Neural cell (in vitro differentiated cells): ENCODE measurements around the gene COASY. TPM values are rescaled to one million over a fixed set of nuclear protein-coding genes. Genes with fewer than 3 reads are reported as not detected.

Experiments
- H2AFZ ChIP-seq: fragments of 200-600, 300-800 bp; sonication (generic), shearing (Covaris generic); 2 replicates; pipeline ENCODE4 v1.6.0; 2014; ENCODE audit warnings: low read depth, mild to moderate bottlenecking, antibody characterized with exemption, low read length, moderate library complexity
- H3F3A ChIP-seq: fragments of 200-600 bp; shearing (Covaris generic); 2 replicates; pipeline ENCODE4 v1.6.1; 2016; ENCODE audit warnings: mild to moderate bottlenecking, moderate library complexity, mixed read lengths, antibody characterized with exemption, low read length; ENCODE audit not compliant: insufficient read depth, poor library complexity, severe bottlenecking
- H3K27ac ChIP-seq: fragments of 200-600, 300-800 bp; sonication (generic), shearing (Covaris generic); 2 replicates; pipeline ENCODE4 v1.5.1; 2014; ENCODE audit warnings: mild to moderate bottlenecking, low read length, moderate library complexity
- H3K27me3 ChIP-seq: fragments of 300-800, 200-600 bp; sonication (generic), shearing (Covaris generic); 2 replicates; pipeline ENCODE4 v1.6.0; 2014; ENCODE audit warnings: mild to moderate bottlenecking, low read depth, low read length, moderate library complexity; ENCODE audit not compliant: insufficient read depth
- H3K36me3 ChIP-seq: fragments of 300-800, 200-600 bp; sonication (generic), shearing (Covaris generic); 2 replicates; pipeline ENCODE4 v1.5.1; 2014; ENCODE audit warnings: mild to moderate bottlenecking, antibody characterized with exemption, low read length, moderate library complexity; ENCODE audit not compliant: insufficient read depth
- H3K4me2 ChIP-seq: fragments of 300-800, 200-600 bp; sonication (generic), shearing (Covaris generic); 2 replicates; pipeline ENCODE4 v1.6.0; 2014; ENCODE audit warnings: mild to moderate bottlenecking, low read length
- H3K4me3 ChIP-seq: fragments of 300-800, 200-600 bp; sonication (generic), shearing (Covaris generic); 2 replicates; pipeline ENCODE4 v1.5.1; 2014; ENCODE audit warnings: mild to moderate bottlenecking, low read length, moderate library complexity
- H3K79me2 ChIP-seq: fragments of 200-600 bp; shearing (Covaris generic); replicated peaks from 2 replicates; pipeline ENCODE4 v1.6.0; 2014; ENCODE audit warnings: mild to moderate bottlenecking, low read length, moderate library complexity; ENCODE audit not compliant: insufficient read depth
- H3K9ac ChIP-seq: fragments of 300-800, 200-600 bp; sonication (generic), shearing (Covaris generic); 2 replicates; pipeline ENCODE4 v1.6.1; 2016; ENCODE audit warnings: mild to moderate bottlenecking, low read length, mixed read lengths
- H3K9me2 ChIP-seq: fragments of 200-600 bp; shearing (Covaris generic); 2 replicates; pipeline ENCODE4 v1.6.1; 2016; ENCODE audit warnings: mild to moderate bottlenecking, low read length, mixed read lengths; ENCODE audit not compliant: insufficient read depth
- H3K9me3 ChIP-seq: fragments of 200-600, 300-800 bp; sonication (generic), shearing (Covaris generic); 2 replicates; pipeline ENCODE4 v1.6.1; 2016; ENCODE audit warnings: mild to moderate bottlenecking, mixed run types, low read length, moderate library complexity, mixed read lengths
- H4K20me1 ChIP-seq: fragments of 200-600 bp; shearing (Covaris generic); 2 replicates; pipeline ENCODE4 v1.6.1; 2016; ENCODE audit warnings: mild to moderate bottlenecking, mixed run types; ENCODE audit not compliant: insufficient read depth
- CTCF ChIP-seq: fragments of 450-650 bp; IDR thresholded peaks from 2 replicates; pipeline ENCODE4 v1.5.1; 2014; ENCODE audit warnings: antibody characterized with exemption, mild to moderate bottlenecking, moderate library complexity; ENCODE audit not compliant: poor library complexity, severe bottlenecking
- EP300 ChIP-seq: fragments of 450-650 bp; conservative IDR thresholded peaks from 2 replicates; pipeline ENCODE4 v1.6.1; 2014; ENCODE audit warnings: antibody characterized with exemption, mild to moderate bottlenecking, moderate library complexity; ENCODE audit not compliant: poor library complexity, severe bottlenecking
- EZH2 ChIP-seq: fragments of 200-600, 300-800 bp; shearing (Covaris generic), sonication (generic); IDR thresholded peaks from 2 replicates; pipeline ENCODE4 v1.6.1; 2014; ENCODE audit warnings: antibody characterized with exemption, low read length, borderline replicate concordance, mild to moderate bottlenecking; ENCODE audit not compliant: insufficient read depth, poor library complexity, severe bottlenecking
- MXI1 ChIP-seq: fragments of 450-650 bp; conservative IDR thresholded peaks from 2 replicates; pipeline ENCODE4 v1.6.1; 2014; ENCODE audit warnings: antibody characterized with exemption, mild to moderate bottlenecking; ENCODE audit not compliant: poor library complexity, severe bottlenecking
- POLR2AphosphoS5 ChIP-seq: IDR thresholded peaks from 2 replicates; pipeline ENCODE4 v1.6.1; 2012
- RAD21 ChIP-seq: fragments of 450-650 bp; conservative IDR thresholded peaks from 2 replicates; pipeline ENCODE4 v1.6.1; 2014; ENCODE audit warnings: antibody characterized with exemption, mild to moderate bottlenecking, moderate library complexity
- REST ChIP-seq: IDR thresholded peaks from 2 replicates; pipeline ENCODE4 v1.6.1; 2012; ENCODE audit warnings: borderline replicate concordance
- SMC3 ChIP-seq: fragments of 450-650 bp; conservative IDR thresholded peaks from 2 replicates; pipeline ENCODE4 v1.6.1; 2014; ENCODE audit warnings: antibody characterized with exemption, mild to moderate bottlenecking, moderate library complexity; ENCODE audit not compliant: poor library complexity
- TAF1 ChIP-seq: IDR thresholded peaks from 2 replicates; pipeline ENCODE4 v1.6.1; 2012; ENCODE audit warnings: low read depth
- polyA plus RNA-seq: library from polyadenylated mRNA; depleted of rRNA; stranded (reverse); fragments of >200 nt; gene quantifications from 2 replicates; pipeline ENCODE4 v1.2.3, GENCODE V29; 2014

The COASY gene
- polyA plus RNA-seq, 1 donor from 2014 or later, result 8.2 TPM

GRCh38 chr17:42563543-42563942 lies 1.6 kb downstream of the COASY start:
- Histone ChIP-seq H3K27me3 (no peaks in the 10 kb centered on the region), H3K9me2 (no peaks in the 10 kb centered on the region), H3K9ac (no peak overlapping the region), H3F3A (no peaks in the 10 kb centered on the region), H3K4me2 (no peak overlapping the region), H3K36me3 (no peaks in the 10 kb centered on the region), H3K4me3 (peak overlapping the region; percentile 93), H2AFZ (no peak overlapping the region), H3K27ac (no peak overlapping the region), H3K9me3 (no peaks in the 10 kb centered on the region), H3K79me2 (peaks cover 16% of the 10 kb centered on the region), H4K20me1 (no peaks in the 10 kb centered on the region)
- TF ChIP-seq EZH2, result no peak
- TF ChIP-seq RAD21, result no peak
- TF ChIP-seq TAF1, result no peak
- no peak for TF ChIP-seq SMC3
- no peak for TF ChIP-seq POLR2AphosphoS5
- TF ChIP-seq MXI1, result no peak
- TF ChIP-seq EP300, result no peak
- TF ChIP-seq CTCF, result no peak
- TF ChIP-seq REST, result no peak

- Histone ChIP-seq H3K36me3 (no peaks in the 10 kb centered on the region), H3K27ac (no peak overlapping the region), H3K4me3 (peak overlapping the region; percentile 93), H3K9me2 (no peaks in the 10 kb centered on the region), H3K27me3 (no peaks in the 10 kb centered on the region), H3K79me2 (peaks cover 16% of the 10 kb centered on the region), H4K20me1 (no peaks in the 10 kb centered on the region), H3K4me2 (no peak overlapping the region), H3F3A (no peaks in the 10 kb centered on the region), H2AFZ (no peak overlapping the region), H3K9ac (no peak overlapping the region), H3K9me3 (no peaks in the 10 kb centered on the region)
- TF ChIP-seq REST (no peak), SMC3 (no peak), EZH2 (no peak), TAF1 (no peak), RAD21 (no peak), CTCF (no peak), POLR2AphosphoS5 (no peak), EP300 (no peak)
These were observed 2.0 kb downstream of the COASY start for GRCh38 chr17:42563950-42564349.
